Skeletal muscle tissue (tissue), 4 donors: ENCODE data around the gene TNFRSF1A. TPM values are rescaled to one million over a fixed set of nuclear protein-coding genes. Genes with fewer than 3 reads are reported as not detected.

Source experiments
- H3K27ac ChIP-seq: one replicate; pipeline ENCODE4 v1.7.0; 2013; ENCODE audit warnings: mild to moderate bottlenecking, low read depth, low read length, inconsistent platforms
- H3K27me3 ChIP-seq, 3 donors: one replicate each; pipeline ENCODE4 v1.7.0; 2013; ENCODE audit warnings: low read length in 3 of 3; ENCODE audit not compliant: control insufficient read depth in 3 of 3, insufficient read depth in 3 of 3
- H3K36me3 ChIP-seq, 3 donors: one replicate each; pipeline ENCODE4 v1.7.0; 2013; ENCODE audit warnings: low read length in 3 of 3; ENCODE audit not compliant: control insufficient read depth in 3 of 3, insufficient read depth in 3 of 3
- H3K4me1 ChIP-seq, 3 donors: one replicate each; pipeline ENCODE4 v1.7.0; 2013; ENCODE audit warnings: low read length in 3 of 3, mild to moderate bottlenecking in 3 of 3; ENCODE audit not compliant: control insufficient read depth in 3 of 3, insufficient read depth in 3 of 3
- H3K4me3 ChIP-seq, 3 donors: one replicate each; pipeline ENCODE4 v1.7.0; 2013; ENCODE audit warnings: low read length in 3 of 3
- H3K9ac ChIP-seq, 3 donors: one replicate each; pipeline ENCODE4 v1.7.0; 2013; ENCODE audit warnings: low read length in 3 of 3, mild to moderate bottlenecking in 3 of 3, moderate library complexity in 2 of 3, low read depth in 1 of 3
- H3K9me3 ChIP-seq, 3 donors: one replicate each; pipeline ENCODE4 v1.7.0; 2013; ENCODE audit warnings: low read length in 3 of 3; ENCODE audit not compliant: control insufficient read depth in 3 of 3
- total RNA-seq: library from RNA; depleted of rRNA; stranded (reverse); fragments of >200 nt; gene quantifications from one replicate; pipeline ENCODE4 v1.2.3, GENCODE V29; 2014
- donor health status: Osteomylitis.

Gene TNFRSF1A
- total RNA-seq, 1 donor from 2014 or later, result 47.5 TPM

DNA sequence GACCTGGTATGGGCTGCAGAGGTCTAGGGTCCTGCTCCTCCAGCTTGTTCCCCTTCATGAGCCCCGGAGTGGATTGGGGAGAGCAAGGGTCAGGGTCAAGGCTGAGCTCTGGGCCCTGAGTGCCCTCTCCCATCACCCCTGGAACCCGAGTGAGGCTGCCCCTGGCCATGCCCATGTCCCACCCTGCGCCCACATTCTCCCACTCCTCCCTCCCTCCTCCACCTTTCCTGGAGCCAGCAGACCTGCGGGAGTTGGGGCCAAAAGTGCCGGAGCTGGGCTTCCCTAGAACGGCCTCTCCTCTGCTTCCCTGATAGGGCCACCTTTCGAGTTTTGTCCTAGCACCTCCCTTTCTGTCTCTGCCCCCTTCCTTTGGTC, 32.9 kb upstream of the TNFRSF1A start:
- Histone ChIP-seq H3K27me3 (no peaks in the 10 kb centered on the region), H3K4me1 (peaks cover 22 to 29% (median 26%) of the 10 kb centered on the region in 3 donors), H3K9ac (no peak overlapping the region), H3K36me3 (no peaks in the 10 kb centered on the region), H3K9me3 (no peaks in the 10 kb centered on the region), H3K27ac (no peak overlapping the region), H3K4me3 (no peak overlapping the region)

DNA sequence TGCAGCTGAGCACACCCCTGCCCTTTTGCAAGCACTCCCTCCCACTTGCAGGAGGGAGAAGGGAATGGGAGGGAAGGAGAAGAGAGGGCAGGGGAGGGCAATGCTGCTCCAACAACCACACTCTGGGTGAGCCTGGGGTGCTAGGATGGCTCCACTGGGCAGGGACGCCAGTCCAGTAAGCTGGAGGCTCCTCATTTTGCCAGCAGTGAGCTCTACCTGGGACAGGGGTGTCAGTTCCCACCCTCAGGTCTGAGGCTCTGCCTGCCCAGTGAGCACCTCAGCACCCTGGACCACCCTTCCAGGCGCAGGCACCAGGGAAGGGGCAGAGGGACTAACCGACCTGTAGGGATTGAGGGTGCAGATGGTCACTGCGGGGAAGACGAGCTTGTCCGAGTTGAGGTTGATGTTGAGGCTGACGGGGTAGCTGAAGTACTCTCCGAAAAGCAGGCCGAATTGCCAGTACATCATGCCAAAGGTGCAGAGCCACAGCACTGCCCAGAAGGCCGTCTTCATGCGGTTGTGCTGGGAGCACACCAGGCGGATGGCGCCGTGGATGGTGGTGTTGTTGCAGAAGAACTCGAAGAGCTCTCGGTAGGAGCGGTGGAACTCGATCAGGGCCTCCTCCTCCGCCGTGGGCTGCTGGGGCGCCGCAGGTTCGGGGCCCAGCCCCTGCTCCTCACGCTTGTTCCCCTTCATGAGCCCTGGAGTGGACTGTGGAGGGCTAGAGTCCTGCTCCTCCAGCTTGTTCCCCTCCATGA, 32.3 kb upstream of the TNFRSF1A start:
- no peaks in the 10 kb centered on the region for H3K9me3 ChIP-seq
- peaks cover 24 to 29% (median 26%) of the 10 kb centered on the region in 3 donors for H3K4me1 ChIP-seq
- H3K9ac ChIP-seq, result no peak overlapping the region

DNA sequence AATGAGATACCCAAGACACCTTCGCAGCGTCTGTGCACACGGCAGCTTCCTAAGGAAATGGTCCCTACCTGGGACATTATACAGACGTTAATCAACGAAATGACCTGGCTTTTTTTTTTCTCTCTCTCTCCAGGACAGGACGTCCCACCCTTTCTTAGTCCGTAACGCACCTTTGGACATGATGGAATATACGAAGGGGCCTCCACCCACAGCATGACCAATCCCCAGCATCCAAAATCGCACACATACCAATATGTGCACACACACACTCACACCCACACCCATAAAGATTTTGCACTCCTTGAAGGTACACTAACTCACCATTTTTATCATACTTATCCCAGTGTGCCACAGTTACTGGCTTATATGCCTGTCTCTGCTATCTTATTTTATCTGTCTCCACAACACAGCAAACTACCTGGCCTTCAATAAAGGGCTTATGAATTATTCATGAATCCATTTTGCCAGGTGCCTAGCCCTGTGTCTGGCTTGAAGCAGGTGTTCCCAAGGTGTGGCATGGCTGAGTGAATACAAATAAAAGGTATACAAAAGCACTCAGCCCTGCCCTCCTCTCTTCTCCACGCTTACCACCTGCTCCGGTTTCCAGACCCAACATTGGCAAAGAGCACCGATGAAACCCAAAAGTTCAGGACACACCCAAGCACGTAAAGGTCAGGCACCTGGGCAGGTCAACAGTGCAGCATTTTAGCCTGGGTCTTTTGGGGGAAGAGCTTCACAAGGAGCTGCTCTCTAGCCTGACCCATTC, 31.3 kb upstream of the TNFRSF1A start:
- H3K27me3 ChIP-seq, result no peaks in the 10 kb centered on the region
- H3K36me3 ChIP-seq, result no peaks in the 10 kb centered on the region
- H3K9me3 ChIP-seq, result no peaks in the 10 kb centered on the region
- H3K4me1 ChIP-seq, result peaks cover 30 to 37% (median 34%) of the 10 kb centered on the region in 3 donors
- H3K27ac ChIP-seq, result peak overlapping the region; percentile 26
- peak overlapping the region in 1 of 3 donors; percentile 25 for H3K9ac ChIP-seq
- H3K4me3 ChIP-seq, result no peak overlapping the region

More for the DNA sequence above, 32.3 kb upstream of the TNFRSF1A start:
- Histone ChIP-seq H3K4me3 (no peak overlapping the region), H3K36me3 (no peaks in the 10 kb centered on the region), H3K27ac (no peak overlapping the region), H3K27me3 (no peaks in the 10 kb centered on the region)

DNA sequence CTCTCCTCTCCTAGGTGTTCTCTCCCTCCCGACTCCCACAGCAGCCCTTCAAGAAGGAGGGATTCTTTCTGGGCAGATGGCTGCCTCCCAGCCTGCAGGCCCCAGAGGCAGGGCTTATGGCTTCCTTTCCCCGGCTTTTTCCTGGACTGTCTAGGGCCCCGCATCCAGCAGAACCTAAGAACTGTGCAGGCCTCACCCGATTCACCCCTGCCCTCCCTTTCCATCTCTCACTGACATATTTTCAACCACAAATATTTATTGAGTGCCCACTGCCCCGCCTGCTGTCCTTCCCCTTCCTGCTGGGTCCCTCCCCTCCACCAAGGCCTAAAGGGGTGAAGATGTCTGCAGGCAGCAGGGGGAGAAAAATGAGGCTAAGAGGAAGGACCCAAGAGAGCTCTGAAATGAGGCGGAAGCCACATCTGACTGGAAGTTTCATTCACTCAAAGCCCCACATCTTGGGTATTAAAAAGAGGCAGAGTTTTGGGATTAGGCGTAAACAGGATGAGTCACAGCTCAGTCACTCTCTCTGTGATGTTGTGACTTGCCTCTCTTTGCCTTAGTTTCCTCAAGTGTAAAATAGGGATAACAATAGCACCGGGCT, 30.6 kb upstream of the TNFRSF1A start:
- H3K36me3 ChIP-seq, result no peaks in the 10 kb centered on the region
- H3K4me3 ChIP-seq, result no peak overlapping the region
- H3K9ac ChIP-seq, result peak overlapping the region in 1 of 3 donors; percentile 25
- H3K27me3 ChIP-seq, result no peaks in the 10 kb centered on the region
- H3K9me3 ChIP-seq, result no peaks in the 10 kb centered on the region
- H3K27ac ChIP-seq, result peak overlapping the region; percentile 26
- peaks cover 27 to 39% (median 31%) of the 10 kb centered on the region in 3 donors for H3K4me1 ChIP-seq

DNA sequence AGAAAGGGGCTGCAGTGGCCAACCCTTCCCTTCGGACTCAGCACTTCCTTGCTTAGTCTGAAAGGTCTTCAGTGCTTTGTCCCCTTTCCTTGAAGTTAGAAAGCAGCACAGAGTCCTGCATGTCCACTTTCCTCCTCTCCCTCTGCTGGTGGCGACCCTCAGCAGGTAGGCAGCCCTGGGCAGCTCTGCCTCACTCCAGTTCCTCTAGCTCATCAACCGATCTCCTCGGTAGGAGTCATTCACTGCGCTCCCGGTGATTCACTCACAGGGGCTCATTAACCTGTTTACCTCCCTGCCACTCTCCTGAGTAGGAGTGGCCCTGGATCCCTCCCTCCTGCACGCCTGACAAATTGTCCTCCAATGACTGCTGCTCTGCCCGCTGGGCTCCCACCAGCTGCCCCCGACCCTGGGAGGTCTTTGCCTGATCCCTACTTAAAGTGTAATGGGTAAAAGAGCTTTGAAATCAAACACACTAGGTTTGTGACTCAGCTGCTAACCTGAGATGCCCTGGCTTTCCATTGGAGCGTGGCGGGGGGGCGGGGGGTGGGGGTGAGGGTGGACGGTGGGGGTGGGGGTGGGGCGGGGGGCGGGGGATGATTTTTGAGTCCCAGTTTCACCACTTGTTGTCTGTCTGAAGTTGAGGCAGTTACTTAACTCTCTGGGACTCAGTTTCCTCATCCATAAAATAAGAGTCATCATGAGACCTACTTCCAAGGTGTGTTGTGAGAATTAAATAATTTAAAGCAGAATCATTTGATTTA, 29.3 kb upstream of the TNFRSF1A start:
- Histone ChIP-seq H3K4me3 (no peak overlapping the region), H3K9ac (peak overlapping the region in 1 of 3 donors; percentile 33), H3K36me3 (no peaks in the 10 kb centered on the region), H3K27me3 (no peaks in the 10 kb centered on the region), H3K27ac (no peak overlapping the region), H3K9me3 (no peaks in the 10 kb centered on the region), H3K4me1 (peaks cover 15 to 25% (median 18%) of the 10 kb centered on the region in 3 donors)

DNA sequence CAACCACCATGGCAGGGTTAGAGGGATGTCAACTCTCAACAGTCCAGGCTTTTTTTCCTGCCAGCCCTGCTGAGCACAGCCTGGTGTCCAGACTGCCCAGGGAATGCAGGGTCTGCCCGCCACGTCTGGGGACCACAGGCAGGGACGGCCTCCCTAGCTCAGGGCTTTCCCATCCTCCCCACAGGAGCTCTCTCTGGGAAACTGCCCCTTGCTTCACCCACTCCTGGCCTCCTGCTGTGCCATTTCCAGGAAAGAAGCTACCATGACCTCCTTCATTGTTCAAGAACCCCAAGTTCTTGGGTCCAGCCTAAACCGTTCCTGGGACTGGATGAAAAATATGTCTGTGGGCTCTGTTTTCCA, 28.7 kb upstream of the TNFRSF1A start:
- Histone ChIP-seq H3K27me3 (no peaks in the 10 kb centered on the region), H3K36me3 (no peaks in the 10 kb centered on the region), H3K9me3 (no peaks in the 10 kb centered on the region), H3K4me1 (peaks cover 11 to 25% (median 12%) of the 10 kb centered on the region in 3 donors), H3K9ac (no peak overlapping the region), H3K27ac (no peak overlapping the region), H3K4me3 (no peak overlapping the region)

DNA sequence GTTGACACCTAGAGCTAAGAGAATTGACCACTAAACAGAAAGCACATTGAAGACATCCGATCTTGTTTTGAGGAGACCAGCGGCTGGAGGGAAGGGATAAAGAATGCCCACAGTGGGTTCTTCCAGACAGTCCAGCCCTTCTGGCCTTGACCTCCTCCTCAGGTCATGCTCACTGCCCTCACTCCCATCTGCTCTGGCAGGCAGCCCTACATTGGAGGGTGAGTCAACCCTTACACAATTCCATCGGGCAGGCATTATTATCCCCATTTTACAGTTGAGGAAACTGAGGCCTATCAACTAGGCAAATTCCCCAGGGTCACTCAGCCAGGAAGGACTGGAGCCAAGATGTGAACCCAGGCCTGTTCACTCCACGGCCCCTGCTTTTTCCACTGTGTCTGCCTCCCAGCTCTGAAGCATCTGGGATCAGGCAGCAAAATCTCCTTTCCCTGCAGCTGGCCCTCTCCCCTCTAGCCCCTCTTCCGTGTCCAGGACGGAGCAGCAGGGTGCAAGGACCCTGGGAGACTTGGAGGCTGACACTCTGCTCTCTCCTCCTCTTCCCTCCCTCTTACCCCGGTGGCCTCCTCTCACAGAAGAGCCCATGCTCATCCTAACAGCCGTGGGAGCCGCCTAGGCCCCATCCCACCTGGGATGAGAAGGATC, 28.2 kb upstream of the TNFRSF1A start:
- Histone ChIP-seq H3K27me3 (no peaks in the 10 kb centered on the region), H3K27ac (no peak overlapping the region), H3K9ac (no peak overlapping the region), H3K9me3 (no peaks in the 10 kb centered on the region), H3K4me3 (no peak overlapping the region), H3K4me1 (peaks cover 11 to 25% (median 12%) of the 10 kb centered on the region in 3 donors), H3K36me3 (no peaks in the 10 kb centered on the region)

DNA sequence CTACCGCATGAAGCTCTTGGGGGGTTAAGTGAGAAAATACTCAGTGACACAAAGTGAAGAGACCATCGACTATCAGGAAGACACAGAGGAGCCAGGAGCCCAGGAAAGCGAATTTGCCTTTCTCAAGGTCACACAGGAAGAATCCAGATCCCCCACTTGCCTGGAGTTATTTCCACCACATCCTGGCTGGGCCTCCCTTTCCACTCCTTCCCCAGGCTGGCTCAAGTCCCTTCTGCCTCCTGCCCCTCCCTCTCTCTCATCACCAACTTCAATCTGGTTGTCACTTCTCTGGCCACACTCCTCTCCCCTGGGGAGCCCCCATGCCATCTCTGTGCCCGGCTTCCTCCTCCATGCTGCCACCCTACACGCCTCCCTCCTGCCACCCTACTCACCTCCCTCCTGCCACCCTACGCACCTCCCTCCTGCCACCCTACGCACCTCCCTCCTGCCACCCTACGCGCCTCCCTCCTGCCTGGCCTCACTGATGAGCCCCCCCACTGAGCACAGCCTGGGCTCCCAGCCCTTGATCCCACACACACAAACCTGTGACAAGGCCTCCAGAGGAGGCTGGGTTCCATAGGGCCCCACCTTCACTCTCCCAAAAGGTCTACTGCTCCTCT, 27.1 kb upstream of the TNFRSF1A start:
- Histone ChIP-seq H3K36me3 (no peaks in the 10 kb centered on the region), H3K9me3 (no peaks in the 10 kb centered on the region), H3K4me1 (peaks cover 11 to 25% (median 12%) of the 10 kb centered on the region in 3 donors), H3K9ac (peak overlapping the region in 1 of 3 donors; percentile 3), H3K27ac (peak overlapping the region; percentile 3), H3K4me3 (no peak overlapping the region), H3K27me3 (no peaks in the 10 kb centered on the region)
